Measurements from ENCODE around the gene ULK4. TPM values are rescaled to one million over a fixed set of nuclear protein-coding genes. Genes with fewer than 3 reads are reported as not detected.

Gene ULK4
- total and polyA plus RNA-seq, 9 donors: 2.4 to 58.7 (median 7.3) TPM

DNA sequence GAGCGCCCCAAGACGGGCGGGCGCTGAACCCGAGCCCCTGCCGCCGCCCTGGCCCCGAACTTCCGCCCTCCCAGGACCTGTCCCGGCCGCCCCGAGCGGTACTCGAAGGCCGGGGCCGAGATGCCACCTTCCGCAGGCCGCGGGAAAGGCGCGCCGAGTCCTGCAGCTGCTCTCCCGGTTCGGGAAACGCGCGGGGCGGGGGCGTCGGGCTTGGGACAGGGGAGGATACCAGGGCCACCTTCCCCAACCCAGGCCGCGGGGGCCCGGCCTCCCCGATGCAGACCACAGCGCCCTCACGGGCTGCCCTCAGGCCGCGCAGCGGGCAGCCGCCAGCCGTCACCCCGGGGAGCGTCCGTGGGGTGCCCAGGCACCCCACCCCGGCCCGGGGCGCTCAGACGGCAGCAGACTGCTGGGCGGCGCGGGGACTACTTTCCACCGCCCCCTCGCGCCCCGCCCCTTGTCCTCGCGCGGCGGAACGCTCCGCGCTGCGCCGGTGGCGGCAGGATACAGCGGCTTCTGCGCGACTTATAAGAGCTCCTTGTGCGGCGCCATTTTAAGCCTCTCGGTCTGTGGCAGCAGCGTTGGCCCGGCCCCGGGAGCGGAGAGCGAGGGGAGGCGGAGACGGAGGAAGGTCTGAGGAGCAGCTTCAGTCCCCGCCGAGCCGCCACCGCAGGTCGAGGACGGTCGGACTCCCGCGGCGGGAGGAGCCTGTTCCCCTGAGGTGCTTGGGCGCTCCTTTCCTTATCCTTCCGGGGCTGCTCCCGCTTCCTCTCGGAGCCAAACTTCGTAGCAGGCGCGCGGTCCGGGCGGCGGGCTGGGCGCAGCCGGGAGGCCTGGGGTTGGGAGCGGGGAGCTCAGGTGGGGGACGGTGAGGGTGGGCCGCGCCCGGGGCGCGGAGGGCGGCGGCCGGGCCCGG, 762.7 kb downstream of the ULK4 start, which contains the start of gene CTNNB1:
TSS of gene CTNNB1 (plus strand) at position 556 of the 916 bp plus-strand sequence. CDS start 24,564 bp downstream, outside the sequence.
- DNase-seq: peak; percentile 92 to 97 (median 96)
- H3K27me3 ChIP-seq: no peaks in the 10 kb centered on the region
- H3K4me3 ChIP-seq: peak within 1 kb of the TSS; percentile 89
- TF ChIP-seq, protein P1, sequence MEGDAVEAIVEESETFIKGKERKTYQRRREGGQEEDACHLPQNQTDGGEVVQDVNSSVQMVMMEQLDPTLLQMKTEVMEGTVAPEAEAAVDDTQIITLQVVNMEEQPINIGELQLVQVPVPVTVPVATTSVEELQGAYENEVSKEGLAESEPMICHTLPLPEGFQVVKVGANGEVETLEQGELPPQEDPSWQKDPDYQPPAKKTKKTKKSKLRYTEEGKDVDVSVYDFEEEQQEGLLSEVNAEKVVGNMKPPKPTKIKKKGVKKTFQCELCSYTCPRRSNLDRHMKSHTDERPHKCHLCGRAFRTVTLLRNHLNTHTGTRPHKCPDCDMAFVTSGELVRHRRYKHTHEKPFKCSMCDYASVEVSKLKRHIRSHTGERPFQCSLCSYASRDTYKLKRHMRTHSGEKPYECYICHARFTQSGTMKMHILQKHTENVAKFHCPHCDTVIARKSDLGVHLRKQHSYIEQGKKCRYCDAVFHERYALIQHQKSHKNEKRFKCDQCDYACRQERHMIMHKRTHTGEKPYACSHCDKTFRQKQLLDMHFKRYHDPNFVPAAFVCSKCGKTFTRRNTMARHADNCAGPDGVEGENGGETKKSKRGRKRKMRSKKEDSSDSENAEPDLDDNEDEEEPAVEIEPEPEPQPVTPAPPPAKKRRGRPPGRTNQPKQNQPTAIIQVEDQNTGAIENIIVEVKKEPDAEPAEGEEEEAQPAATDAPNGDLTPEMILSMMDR (IDR thresholded peaks at IDR 0.05): peak in 2 of 3 donors; percentile 32 to 55
- no peak for TF ChIP-seq EP300 (IDR thresholded peaks at IDR 0.05)
- peak; percentile 100 for TF ChIP-seq POLR2A (IDR thresholded peaks at IDR 0.05)
- H3K4me1 ChIP-seq (ENCODE audit: insufficient read depth): no peaks in the 10 kb centered on the region
- intact Hi-C loops (cut with DNase I): loop anchor here in 1 of 4 donors (10.0 kb wide), 1 partner anchor 324 kb away; no protein-coding TSS in a partner anchor
- no peaks in the 10 kb centered on the region for H3K36me3 ChIP-seq
- no peaks in the 10 kb centered on the region for H3K9me3 ChIP-seq
- 0 to 1% (median 0%) methylated on average over 51 to 112 of the region's 112 CpGs for WGBS, 3 donors
- peak within 1 kb of the TSS; percentile 91 to 93 for H3K27ac ChIP-seq

GRCh38 chr3:41198526-41198925, 763.4 kb downstream of the ULK4 start:
- DNase-seq: peak; percentile 42 to 63 (median 59)
- Histone ChIP-seq H3K36me3 (no peaks in the 10 kb centered on the region), H3K4me3 (peak overlapping the region; percentile 89), H3K27me3 (no peaks in the 10 kb centered on the region), H3K27ac (peak overlapping the region; percentile 91 to 93), H3K9me3 (no peaks in the 10 kb centered on the region), H3K4me1 (ENCODE audit: insufficient read depth) (no peaks in the 10 kb centered on the region)
- intact Hi-C loops (cut with DNase I): loop anchor here in 1 of 4 donors (10.0 kb wide), 1 partner anchor 324 kb away; no protein-coding TSS in a partner anchor
- TF ChIP-seq, protein P1 (IDR thresholded peaks at IDR 0.05): no peak
- TF ChIP-seq EP300 (IDR thresholded peaks at IDR 0.05) (no peak), POLR2A (IDR thresholded peaks at IDR 0.05) (no peak)
- WGBS, 3 donors: 8 to 21% (median 13%) methylated on average over 15 to 20 of the region's 20 CpGs

GRCh38 chr3:41198046-41198445, 763.9 kb downstream of the ULK4 start:
- DNase-seq: no peak
- H3K4me3 ChIP-seq: peak overlapping the region; percentile 89
- WGBS, 3 donors: 79 to 85% (median 82%) methylated on average over 7 of the region's 7 CpGs
- TF ChIP-seq, protein P1 (IDR thresholded peaks at IDR 0.05): no peak
- TF ChIP-seq EP300 (IDR thresholded peaks at IDR 0.05) (no peak), POLR2A (IDR thresholded peaks at IDR 0.05) (no peak)
- H3K9me3 ChIP-seq: no peaks in the 10 kb centered on the region
- intact Hi-C loops (cut with DNase I): loop anchor here in 1 of 4 donors (10.0 kb wide), 1 partner anchor 323 kb away; no protein-coding TSS in a partner anchor
- no peaks in the 10 kb centered on the region for H3K4me1 ChIP-seq (ENCODE audit: insufficient read depth)
- no peaks in the 10 kb centered on the region for H3K36me3 ChIP-seq
- H3K27me3 ChIP-seq: no peaks in the 10 kb centered on the region
- H3K27ac ChIP-seq: no peak overlapping the region

Small RNA genes within 50 kb of the gene (small RNA-seq; reads per million reads assigned to genes)
- gene ATP6V0E1P2: not detected
- gene RF00019: not detected
- not detected for gene RF00096
- not detected for gene RF00602

Other genes starting within 250 kb of the ULK4 start
- gene TRAK1, start 129.3 kb upstream of the ULK4 start, total RNA-seq: 10 to 100 TPM; 11.7 to 17.7 (median 14.9) TPM
- 10 to 100 TPM in 1 of 2 donors, 1 to 10 TPM in 1; 7.1 to 16.1 TPM for gene TRAK1, start 129.3 kb upstream of the ULK4 start, polyA plus RNA-seq

Measured in ovary (tissue), 9 donors.